ENCODE measurements around the gene LPAR3.

Gene LPAR3

DNA sequence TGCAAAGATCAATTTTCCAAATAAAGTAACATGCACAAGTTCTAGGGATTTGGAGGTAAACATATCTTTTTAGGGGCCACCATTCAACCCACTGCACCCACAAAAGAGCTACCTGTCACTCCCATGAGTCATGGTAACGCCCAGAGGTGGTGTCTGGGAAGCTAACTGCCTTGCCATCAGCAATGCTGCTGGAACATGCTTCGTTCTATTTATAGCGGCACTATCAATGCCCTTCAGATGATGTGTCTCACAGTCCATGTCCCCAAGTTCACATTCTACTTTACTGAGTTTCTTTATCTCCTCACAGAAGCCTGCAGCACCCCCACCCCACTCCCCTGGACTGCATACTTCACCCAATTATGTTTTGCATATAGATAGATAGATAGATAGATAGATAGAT, 95.4 kb downstream of the LPAR3 start:
- TF ChIP-seq, protein P1, sequence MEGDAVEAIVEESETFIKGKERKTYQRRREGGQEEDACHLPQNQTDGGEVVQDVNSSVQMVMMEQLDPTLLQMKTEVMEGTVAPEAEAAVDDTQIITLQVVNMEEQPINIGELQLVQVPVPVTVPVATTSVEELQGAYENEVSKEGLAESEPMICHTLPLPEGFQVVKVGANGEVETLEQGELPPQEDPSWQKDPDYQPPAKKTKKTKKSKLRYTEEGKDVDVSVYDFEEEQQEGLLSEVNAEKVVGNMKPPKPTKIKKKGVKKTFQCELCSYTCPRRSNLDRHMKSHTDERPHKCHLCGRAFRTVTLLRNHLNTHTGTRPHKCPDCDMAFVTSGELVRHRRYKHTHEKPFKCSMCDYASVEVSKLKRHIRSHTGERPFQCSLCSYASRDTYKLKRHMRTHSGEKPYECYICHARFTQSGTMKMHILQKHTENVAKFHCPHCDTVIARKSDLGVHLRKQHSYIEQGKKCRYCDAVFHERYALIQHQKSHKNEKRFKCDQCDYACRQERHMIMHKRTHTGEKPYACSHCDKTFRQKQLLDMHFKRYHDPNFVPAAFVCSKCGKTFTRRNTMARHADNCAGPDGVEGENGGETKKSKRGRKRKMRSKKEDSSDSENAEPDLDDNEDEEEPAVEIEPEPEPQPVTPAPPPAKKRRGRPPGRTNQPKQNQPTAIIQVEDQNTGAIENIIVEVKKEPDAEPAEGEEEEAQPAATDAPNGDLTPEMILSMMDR (conservative IDR thresholded peaks at IDR 0.05), result no peak
- H3K27ac ChIP-seq, result no peak overlapping the region

DNA sequence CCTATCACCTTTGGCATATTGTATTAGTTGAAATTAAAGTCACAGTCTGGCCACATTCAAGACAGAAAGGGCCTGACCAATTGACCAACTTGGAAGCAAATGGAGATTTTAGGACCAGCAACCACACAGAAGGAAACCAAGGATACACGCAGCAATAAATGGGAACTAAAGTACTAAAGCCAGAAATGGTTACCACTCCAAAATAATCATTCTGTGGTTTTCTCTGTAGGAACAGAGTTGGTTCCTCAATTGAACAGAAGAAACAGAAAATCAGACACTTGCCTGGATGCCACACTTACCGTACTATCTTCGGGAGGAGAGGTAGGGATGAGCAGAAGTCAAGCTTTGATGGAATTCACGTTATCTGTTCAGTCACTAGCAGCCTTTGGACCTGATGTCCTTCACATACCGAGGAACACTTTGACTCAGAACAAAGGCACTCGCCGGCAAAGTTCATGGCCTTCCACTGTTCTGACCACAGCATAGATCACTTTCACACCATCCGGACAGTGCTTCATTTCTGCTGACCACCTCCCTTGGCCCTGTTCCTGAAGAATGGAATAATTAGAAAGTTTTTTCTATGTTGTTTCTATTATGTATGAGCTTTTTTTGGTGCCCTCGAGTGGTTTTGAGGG, 96.9 kb downstream of the LPAR3 start:
- TF ChIP-seq, protein P1 (conservative IDR thresholded peaks at IDR 0.05), result no peak
- no peak overlapping the region for H3K27ac ChIP-seq

DNA sequence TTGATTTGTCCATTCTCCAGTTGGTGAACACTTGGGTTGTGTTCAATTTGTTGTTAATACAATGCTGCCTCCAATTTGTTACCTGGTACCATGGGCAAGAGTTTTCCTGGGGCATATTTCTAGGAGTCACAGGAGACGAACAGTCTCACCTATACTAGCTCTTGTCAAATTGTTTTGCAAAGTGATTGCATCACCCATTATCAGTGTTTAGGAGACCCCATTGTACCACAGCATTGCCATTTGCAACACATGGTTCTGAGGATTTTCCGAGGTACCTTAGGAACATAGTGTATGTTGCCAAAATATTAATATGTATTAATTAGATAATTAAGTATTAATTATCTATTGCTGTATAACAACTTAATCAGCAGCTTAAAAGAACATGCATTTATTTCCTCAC, 97.8 kb downstream of the LPAR3 start:
- TF ChIP-seq, protein P1 (conservative IDR thresholded peaks at IDR 0.05), result no peak
- no peak overlapping the region for H3K27ac ChIP-seq

DNA sequence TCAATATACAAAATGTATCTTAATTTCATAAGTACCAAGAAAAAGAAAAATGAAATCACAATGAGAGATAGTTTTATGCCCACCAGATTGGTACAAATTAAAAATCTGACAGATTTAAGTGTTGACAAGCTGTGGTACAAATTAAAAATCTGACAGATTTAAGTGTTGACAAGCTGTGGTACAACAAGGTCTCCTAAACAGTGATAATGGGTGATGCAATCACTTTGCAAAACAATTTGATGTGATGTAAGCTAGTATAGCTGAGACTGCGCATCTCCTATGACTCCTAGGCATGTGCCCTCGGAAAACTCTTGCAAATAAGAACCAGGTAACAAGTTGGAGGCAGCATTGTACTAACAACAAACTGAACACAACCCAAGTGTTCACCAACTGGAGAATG, 100.6 kb downstream of the LPAR3 start:
- TF ChIP-seq, protein P1 (conservative IDR thresholded peaks at IDR 0.05), result no peak
- no peak overlapping the region for H3K27ac ChIP-seq

DNA sequence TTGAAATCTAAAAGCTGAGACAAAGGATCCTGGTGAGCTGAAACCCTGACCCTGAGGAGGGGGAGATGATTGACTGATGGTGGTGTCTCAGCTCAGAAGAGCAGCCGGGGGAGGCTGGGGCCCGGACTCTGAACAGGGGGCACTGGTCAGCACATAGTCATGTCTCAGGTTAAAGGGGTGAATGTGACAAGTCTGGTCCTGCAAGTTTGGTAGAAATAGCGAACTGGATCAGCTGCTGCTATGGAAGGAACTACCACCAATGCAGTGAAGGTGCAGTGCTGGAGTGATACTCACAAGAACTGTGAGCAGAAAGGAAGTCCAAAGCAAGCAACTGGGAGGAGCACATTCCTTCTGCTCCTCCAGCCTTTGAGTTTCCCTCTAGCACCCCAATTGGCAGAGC, 104.0 kb downstream of the LPAR3 start:
- no peak overlapping the region for H3K27ac ChIP-seq
- TF ChIP-seq, protein P1 (conservative IDR thresholded peaks at IDR 0.05), result no peak

DNA sequence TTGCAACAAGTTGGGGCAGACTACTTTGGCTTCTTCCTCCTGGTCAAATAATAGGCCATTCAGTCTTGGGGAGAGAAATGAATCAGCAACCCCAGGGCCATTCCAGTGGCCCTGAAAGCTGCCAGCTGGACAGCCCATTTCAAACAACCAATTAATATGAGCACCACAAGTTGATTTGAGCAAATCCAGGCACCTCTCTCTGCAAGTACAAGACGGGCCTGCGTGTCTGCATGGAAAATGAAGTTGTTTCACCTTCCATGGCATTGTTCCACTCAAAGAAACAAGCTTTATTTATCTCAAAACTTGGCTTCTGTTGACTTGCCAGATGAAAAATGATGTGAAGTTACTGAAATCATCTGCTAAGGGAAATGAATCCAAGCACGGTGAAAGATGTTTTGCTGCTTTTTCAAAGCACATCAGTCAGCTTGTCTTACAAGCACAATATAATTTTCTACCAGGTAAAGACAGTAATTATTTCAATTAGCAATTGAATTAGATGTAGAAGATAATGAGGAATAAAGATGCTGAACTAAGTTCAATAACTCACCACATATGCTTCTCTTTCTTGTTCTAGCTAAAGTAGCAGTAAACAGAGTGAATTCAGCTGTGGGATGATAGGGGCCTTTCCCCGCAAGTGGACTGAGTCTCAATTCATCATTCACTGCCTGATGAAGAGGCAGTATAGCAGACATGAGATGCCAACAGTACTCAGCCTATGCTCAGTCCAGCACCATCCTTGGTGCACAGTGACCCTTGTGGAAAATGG, 107.6 kb downstream of the LPAR3 start:
- TF ChIP-seq, protein P1 (conservative IDR thresholded peaks at IDR 0.05), result no peak
- H3K27ac ChIP-seq, result no peak overlapping the region

DNA sequence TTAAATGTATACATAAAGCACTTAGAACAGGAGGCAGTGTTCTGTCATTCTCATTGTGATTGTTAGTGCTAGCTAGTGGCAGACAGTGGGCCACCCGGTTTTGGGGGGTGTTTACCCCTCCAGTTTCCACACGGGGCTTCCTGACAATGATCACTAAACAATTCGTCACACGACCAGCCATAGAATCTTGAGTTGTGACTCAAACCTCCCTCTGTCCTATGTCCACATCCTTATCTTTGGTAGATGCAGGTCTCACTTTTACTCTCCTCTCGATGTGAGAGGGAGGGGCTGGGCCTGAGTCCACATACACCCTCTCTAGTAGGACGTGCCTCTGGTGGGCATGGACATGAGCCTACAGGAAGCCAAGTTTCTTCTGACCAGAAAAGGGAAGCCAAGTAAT, 110.1 kb downstream of the LPAR3 start:
- no peak overlapping the region for H3K27ac ChIP-seq
- TF ChIP-seq, protein P1 (conservative IDR thresholded peaks at IDR 0.05), result no peak
